ENCODE data around the gene PALLD. TPM values are rescaled to one million over a fixed set of nuclear protein-coding genes. Genes with fewer than 3 reads are reported as not detected.

Gene PALLD
- total and polyA plus RNA-seq, 12 donors = 169 to 1,537 (median 667) TPM

- H3K4me1 ChIP-seq = peaks cover 0 to 7% (median 0%) of the 10 kb centered on the region in 9 donors
- WGBS, 2 donors = 93 to 98% methylated on average over 3 of the region's 3 CpGs
- H3K9me3 ChIP-seq = peaks cover 0 to 40% (median 24%) of the 10 kb centered on the region in 11 donors
- TF ChIP-seq CTCF (IDR thresholded peaks at IDR 0.05) = no peak
- peaks cover 0 to 77% (median 52%) of the 10 kb centered on the region in 9 donors for H3K36me3 ChIP-seq
- DNase-seq = no peak
- H3K27me3 ChIP-seq = no peaks in the 10 kb centered on the region
- intact Hi-C loops (cut with DNase I) = loop anchor here in 5 of 10 donors (5.0 to 10.0 kb wide), 6 partner anchors 76 to 558 kb away; no protein-coding TSS in a partner anchor
- peak in 2 of 8 donors; percentile 17 to 23 for ATAC-seq
- no peak overlapping the region for H3K27ac ChIP-seq
- no peak overlapping the region for H3K4me3 ChIP-seq
Observed at GRCh38 chr4:168928875-168929274, 432.0 kb downstream of the PALLD start.

- no peak overlapping the region for H3K4me3 ChIP-seq
- 78 to 83% methylated on average over 6 of the region's 6 CpGs for WGBS, 2 donors
- peak in 6 of 8 donors; percentile 26 to 67 (median 38) for ATAC-seq
- peaks cover 0 to 7% (median 0%) of the 10 kb centered on the region in 9 donors for H3K4me1 ChIP-seq
- peak in 1 of 2 donors; percentile 8 for DNase-seq
- no peak for TF ChIP-seq CTCF (IDR thresholded peaks at IDR 0.05)
- intact Hi-C loops (cut with DNase I) = no loop called here
- no peak overlapping the region for H3K27ac ChIP-seq
- peaks cover 0 to 51% (median 24%) of the 10 kb centered on the region in 11 donors for H3K9me3 ChIP-seq
- no peaks in the 10 kb centered on the region for H3K27me3 ChIP-seq
- H3K36me3 ChIP-seq = peaks cover 0 to 60% (median 38%) of the 10 kb centered on the region in 9 donors
Observed at GRCh38 chr4:168930413-168931196, 433.8 kb downstream of the PALLD start.

- Histone ChIP-seq H3K4me3 (no peak overlapping the region), H3K4me1 (peaks cover 0 to 7% (median 0%) of the 10 kb centered on the region in 9 donors), H3K36me3 (peaks cover 0 to 54% (median 32%) of the 10 kb centered on the region in 9 donors), H3K27me3 (no peaks in the 10 kb centered on the region), H3K9me3 (peaks cover 0 to 56% (median 24%) of the 10 kb centered on the region in 11 donors), H3K27ac (no peak overlapping the region)
- ATAC-seq (peak; percentile 21 to 77 (median 40)), DNase-seq (peak in 1 of 2 donors; percentile 13)
- intact Hi-C loops (cut with DNase I) = no loop called here
- TF ChIP-seq CTCF (IDR thresholded peaks at IDR 0.05) = no peak
Observed at GRCh38 chr4:168931215-168931650, 434.4 kb downstream of the PALLD start.

GRCh38 chr4:168932138-168932537 is 435.3 kb downstream of the PALLD start:
- no peaks in the 10 kb centered on the region for H3K27me3 ChIP-seq
- peaks cover 0 to 65% (median 24%) of the 10 kb centered on the region in 11 donors for H3K9me3 ChIP-seq
- no peak overlapping the region for H3K4me3 ChIP-seq
- no peak overlapping the region for H3K27ac ChIP-seq
- no peak for DNase-seq
- intact Hi-C loops (cut with DNase I) = no loop called here
- H3K4me1 ChIP-seq = peaks cover 0 to 7% (median 0%) of the 10 kb centered on the region in 9 donors
- no peak for TF ChIP-seq CTCF (IDR thresholded peaks at IDR 0.05)
- H3K36me3 ChIP-seq = peaks cover 0 to 44% (median 23%) of the 10 kb centered on the region in 9 donors
- ATAC-seq = no peak
